Measurements from ENCODE around the gene IGFN1. TPM values are rescaled to one million over a fixed set of nuclear protein-coding genes. Genes with fewer than 3 reads are reported as not detected.
"Not testable (repeated sequence)": the region's sequence is repeated elsewhere in the genome, so short reads cannot be mapped to it uniquely, and the experiment has no call there.

IGFN1 gene
- total RNA-seq, 2 donors from 2014 or later: not detected

DNA sequence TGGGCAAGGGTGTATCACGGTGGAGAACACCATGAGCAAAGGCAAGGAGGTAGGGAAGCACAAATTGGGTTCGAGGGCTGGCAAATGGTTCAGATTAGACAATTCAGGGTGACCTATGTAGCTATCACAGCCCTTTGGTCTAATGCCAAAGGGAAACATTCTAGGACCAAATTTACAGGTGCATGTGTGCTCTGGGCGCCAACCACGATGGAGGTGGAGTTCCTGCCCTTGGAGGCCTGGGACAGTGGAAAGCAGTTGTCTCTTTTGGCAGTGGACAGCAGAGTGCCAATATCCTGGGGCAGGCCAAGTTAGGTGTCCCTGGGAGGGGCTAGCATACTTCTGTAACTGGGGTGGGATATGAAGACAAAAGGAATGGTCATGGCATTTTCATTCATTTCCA, 40.1 kb downstream of the IGFN1 start:
- no peaks in the 10 kb centered on the region for H3K4me1 ChIP-seq (ENCODE audit: control insufficient read depth in 1 of 2, low read depth in 2 of 2)
- H3K36me3 ChIP-seq: no peaks in the 10 kb centered on the region
- no peak for ATAC-seq (ENCODE audit: insufficient number of reproducible peaks, low FRiP score, low read depth)
- H3K27ac ChIP-seq: no peak overlapping the region
- H3K9me3 ChIP-seq: no peaks in the 10 kb centered on the region
- DNase-seq (ENCODE audit: low spot score): no peak
- H3K4me3 ChIP-seq: no peak overlapping the region
- H3K27me3 ChIP-seq (replicated peaks; ENCODE audit: insufficient read depth): no peaks in the 10 kb centered on the region
- no peak for TF ChIP-seq CTCF (IDR thresholded peaks at IDR 0.05)

DNA sequence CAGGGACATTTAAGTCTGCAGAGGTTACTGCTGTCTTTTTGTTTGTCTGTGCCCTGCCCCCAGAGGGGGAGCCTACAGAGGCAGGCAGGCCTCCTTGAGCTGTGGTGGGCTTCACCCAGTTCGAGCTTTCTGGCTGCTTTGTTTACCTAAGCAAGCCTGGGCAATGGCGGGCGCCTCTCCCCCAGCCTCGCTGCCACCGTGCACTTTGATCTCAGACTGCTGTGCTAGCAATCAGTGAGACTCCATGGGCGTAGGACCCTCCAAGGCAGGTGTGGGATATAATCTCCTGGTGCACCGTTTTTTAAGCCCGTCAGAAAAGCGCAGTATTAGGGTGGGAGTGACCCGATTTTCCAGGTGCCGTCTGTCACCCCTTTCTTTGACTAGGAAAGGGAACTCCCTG, 49.0 kb downstream of the IGFN1 start:
- DNase-seq (ENCODE audit: low spot score): not testable (repeated sequence)

DNA sequence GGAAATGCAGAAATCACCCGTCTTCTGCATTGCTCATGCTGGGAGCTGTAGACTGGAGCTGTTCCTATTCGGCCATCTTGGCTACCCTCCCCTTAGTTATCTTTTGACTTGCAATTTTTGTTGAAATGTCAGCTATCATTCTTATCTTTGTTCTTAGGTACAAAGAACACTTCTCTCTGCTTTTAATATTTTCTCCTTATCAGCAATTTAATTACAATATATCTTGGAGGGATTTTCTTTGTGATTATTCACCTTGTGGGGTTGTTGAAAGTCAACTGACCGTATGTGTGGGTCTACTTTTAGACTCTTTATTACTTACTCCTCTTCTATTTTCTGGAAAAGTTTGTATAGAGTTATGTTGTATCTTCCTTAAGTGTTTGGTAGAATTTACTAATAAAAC, 49.5 kb downstream of the IGFN1 start:
- H3K4me1 ChIP-seq (ENCODE audit: control insufficient read depth in 1 of 2, low read depth in 2 of 2): no peaks in the 10 kb centered on the region
- no peak overlapping the region for H3K4me3 ChIP-seq
- no peaks in the 10 kb centered on the region for H3K27me3 ChIP-seq (replicated peaks; ENCODE audit: insufficient read depth)
- H3K36me3 ChIP-seq: no peaks in the 10 kb centered on the region
- DNase-seq (ENCODE audit: low spot score): no peak
- no peaks in the 10 kb centered on the region for H3K9me3 ChIP-seq
- no peak for TF ChIP-seq CTCF (IDR thresholded peaks at IDR 0.05)
- ATAC-seq (ENCODE audit: insufficient number of reproducible peaks, low FRiP score, low read depth): no peak
- no peak overlapping the region for H3K27ac ChIP-seq

More for the DNA sequence above, 49.0 kb downstream of the IGFN1 start:
- H3K27ac ChIP-seq; H3K4me3 ChIP-seq; H3K4me1 ChIP-seq (ENCODE audit: control insufficient read depth in 1 of 2, low read depth in 2 of 2); H3K27me3 ChIP-seq (replicated peaks; ENCODE audit: insufficient read depth); ATAC-seq (ENCODE audit: insufficient number of reproducible peaks, low FRiP score, low read depth); H3K9me3 ChIP-seq; H3K36me3 ChIP-seq: not testable (repeated sequence)

- Histone ChIP-seq H3K36me3 (no peaks in the 10 kb centered on the region), H3K27me3 (replicated peaks; ENCODE audit: insufficient read depth) (no peaks in the 10 kb centered on the region), H3K4me1 (ENCODE audit: control insufficient read depth in 1 of 2, low read depth in 2 of 2) (no peaks in the 10 kb centered on the region), H3K9me3 (no peaks in the 10 kb centered on the region), H3K27ac (no peak overlapping the region), H3K4me3 (no peak overlapping the region)
- DNase-seq (ENCODE audit: low spot score) (no peak), ATAC-seq (ENCODE audit: insufficient number of reproducible peaks, low FRiP score, low read depth) (no peak)
- TF ChIP-seq CTCF (IDR thresholded peaks at IDR 0.05): no peak
Measured at GRCh38 chr1:201241736-201242135, 51.1 kb downstream of the IGFN1 start.

DNA sequence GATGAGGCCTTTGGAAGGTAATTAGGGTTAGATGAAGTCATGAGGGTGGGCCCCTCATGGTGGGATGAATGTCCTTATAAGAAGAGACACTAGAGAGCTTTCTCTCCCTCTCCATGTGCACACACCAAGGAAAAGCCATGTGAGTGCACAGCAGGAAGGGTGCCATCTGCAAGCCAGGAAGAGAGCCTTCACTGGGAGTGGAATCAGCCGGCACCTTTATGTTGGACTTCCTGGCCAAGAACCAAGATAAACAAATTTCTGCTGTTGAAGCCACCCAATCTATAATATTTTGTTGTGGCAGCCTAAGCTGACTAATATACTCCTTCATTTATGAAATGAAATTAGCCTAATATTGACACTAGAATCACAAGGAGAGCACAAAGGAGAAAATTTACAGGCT, 54.5 kb downstream of the IGFN1 start:
- Histone ChIP-seq H3K27me3 (replicated peaks; ENCODE audit: insufficient read depth) (no peaks in the 10 kb centered on the region), H3K4me1 (ENCODE audit: control insufficient read depth in 1 of 2, low read depth in 2 of 2) (no peaks in the 10 kb centered on the region), H3K36me3 (no peaks in the 10 kb centered on the region), H3K27ac (no peak overlapping the region), H3K9me3 (no peaks in the 10 kb centered on the region), H3K4me3 (no peak overlapping the region)
- no peak for DNase-seq (ENCODE audit: low spot score)
- no peak for ATAC-seq (ENCODE audit: insufficient number of reproducible peaks, low FRiP score, low read depth)
- no peak for TF ChIP-seq CTCF (IDR thresholded peaks at IDR 0.05)
